Uterus (tissue), 4 donors: ENCODE measurements around the gene COMMD4. TPM values are rescaled to one million over a fixed set of nuclear protein-coding genes. Genes with fewer than 3 reads are reported as not detected.
"Not testable (repeated sequence)": the region's sequence is repeated elsewhere in the genome, so short reads cannot be mapped to it uniquely, and the experiment has no call there.

Source experiments
- DNase-seq, 2 donors: peaks; one replicate each; pipeline ENCODE4 v3.0.0-alpha.2; 2019 to 2020
- H3K27ac ChIP-seq, 2 donors: fragments of 200-600 bp; sonication (generic); 1 replicate in 1 of 2; 2 replicates in 1 of 2; pipeline ENCODE4 v1.5.1; 2016 to 2018
- H3K27me3 ChIP-seq, 2 donors: fragments of 200-600 bp; sonication (generic); one replicate each; pipeline ENCODE4 v1.5.1; 2018 to 2019; ENCODE audit warnings: control low read depth in 1 of 2
- H3K36me3 ChIP-seq, 2 donors: fragments of 200-600 bp; sonication (generic); one replicate each; pipeline ENCODE4 v1.5.1; 2019; ENCODE audit warnings: control low read depth in 1 of 2
- H3K4me1 ChIP-seq, 2 donors: fragments of 200-600 bp; sonication (generic); one replicate each; pipeline ENCODE4 v1.5.1; 2018 to 2019; ENCODE audit warnings: control low read depth in 1 of 2
- H3K4me3 ChIP-seq, 2 donors: fragments of 200-600 bp; sonication (generic); 1 replicate in 1 of 2; 2 replicates in 1 of 2; pipeline ENCODE4 v1.5.1; 2018 to 2019; ENCODE audit warnings: mild to moderate bottlenecking in 1 of 2
- H3K9me3 ChIP-seq, 2 donors: fragments of 200-600 bp; sonication (generic); one replicate each; pipeline ENCODE4 v1.5.1; 2019; ENCODE audit warnings: control low read depth in 1 of 2
- CTCF ChIP-seq, 4 experiments: fragments of 200-600 bp in 2 of 4; fragments of 450-650 bp in 2 of 4; sonication (generic) in 2 of 4; IDR thresholded peaks; one replicate each; pipeline ENCODE4 v1.5.1; 2016 to 2019; ENCODE audit warnings: antibody characterized with exemption in 4 of 4, mild to moderate bottlenecking in 2 of 4, moderate library complexity in 1 of 4
- POLR2A ChIP-seq, 2 donors: fragments of 450-650 bp; IDR thresholded peaks; one replicate each; pipeline ENCODE4 v1.6.1; 2016; ENCODE audit warnings: antibody characterized with exemption in 2 of 2, mild to moderate bottlenecking in 1 of 2, moderate library complexity in 1 of 2
- intact Hi-C: fragments of 100-400 bp; cut with DNase I; formaldehyde crosslinking; loops from one replicate; pipeline ENCODE4 v1.15.1; 2023; ENCODE audit warnings: low total_unique reads
- total RNA-seq, 4 donors: library from RNA; depleted of rRNA in 3 of 4; stranded (reverse); fragments of >200 nt in 3 of 4; gene quantifications; one replicate each; pipeline versions ENCODE4 v1.1.0 to v1.2.4, GENCODE V29; 2014 to 2023
- donor health status: DM: yes; HTN: yes; CAD: no.

The COMMD4 gene
- total RNA-seq, 4 donors from 2014 or later, result 29.9 to 53.0 (median 37.9) TPM

- DNase-seq, result no peak
- no peaks in the 10 kb centered on the region for H3K4me1 ChIP-seq
- intact Hi-C loops, result no loop called here
- no peak overlapping the region for H3K27ac ChIP-seq
- no peaks in the 10 kb centered on the region for H3K36me3 ChIP-seq
- H3K9me3 ChIP-seq, result no peaks in the 10 kb centered on the region
- TF ChIP-seq POLR2A (IDR thresholded peaks at IDR 0.05), result no peak
- TF ChIP-seq CTCF (IDR thresholded peaks at IDR 0.05), result no peak
- H3K27me3 ChIP-seq, result no peaks in the 10 kb centered on the region
- no peak overlapping the region for H3K4me3 ChIP-seq
These were observed 21.1 kb upstream of the COMMD4 start for GRCh38 chr15:75314552-75315290.

- not testable (repeated sequence) for DNase-seq
These were observed 16.5 kb upstream of the COMMD4 start for GRCh38 chr15:75319231-75319897.

GRCh38 chr15:75321711-75322110, 14.2 kb upstream of the COMMD4 start:
- TF ChIP-seq CTCF (IDR thresholded peaks at IDR 0.05) (no peak), POLR2A (IDR thresholded peaks at IDR 0.05) (no peak)
- H3K27ac ChIP-seq, result no peak overlapping the region
- DNase-seq, result no peak
- no peak overlapping the region for H3K4me3 ChIP-seq
- intact Hi-C loops, result no loop called here
- no peaks in the 10 kb centered on the region for H3K9me3 ChIP-seq
- H3K36me3 ChIP-seq, result no peaks in the 10 kb centered on the region
- H3K4me1 ChIP-seq, result no peaks in the 10 kb centered on the region
- H3K27me3 ChIP-seq, result no peaks in the 10 kb centered on the region

More at GRCh38 chr15:75319231-75319897, 16.5 kb upstream of the COMMD4 start:
- H3K9me3 ChIP-seq, H3K4me1 ChIP-seq, H3K4me3 ChIP-seq, H3K36me3 ChIP-seq, H3K27me3 ChIP-seq, intact Hi-C loops, H3K27ac ChIP-seq: not testable (repeated sequence)

- Histone ChIP-seq H3K4me1 (no peaks in the 10 kb centered on the region), H3K27ac (no peak overlapping the region), H3K9me3 (no peaks in the 10 kb centered on the region), H3K36me3 (no peaks in the 10 kb centered on the region), H3K27me3 (no peaks in the 10 kb centered on the region), H3K4me3 (no peak overlapping the region)
- intact Hi-C loops, result no loop called here
- DNase-seq, result no peak
- TF ChIP-seq POLR2A (IDR thresholded peaks at IDR 0.05) (no peak), CTCF (IDR thresholded peaks at IDR 0.05) (no peak)
These were observed 9.9 kb upstream of the COMMD4 start for GRCh38 chr15:75325922-75326321.

GRCh38 chr15:75327005-75327404, 8.9 kb upstream of the COMMD4 start:
- no peak overlapping the region for H3K4me3 ChIP-seq
- no peaks in the 10 kb centered on the region for H3K36me3 ChIP-seq
- TF ChIP-seq POLR2A (IDR thresholded peaks at IDR 0.05), result no peak
- TF ChIP-seq CTCF (IDR thresholded peaks at IDR 0.05), result no peak
- intact Hi-C loops, result no loop called here
- no peaks in the 10 kb centered on the region for H3K27me3 ChIP-seq
- no peak overlapping the region for H3K27ac ChIP-seq
- no peaks in the 10 kb centered on the region for H3K9me3 ChIP-seq
- no peak for DNase-seq
- no peaks in the 10 kb centered on the region for H3K4me1 ChIP-seq
